ENCODE results near the gene BCL2A1.

BCL2A1 gene

DNA sequence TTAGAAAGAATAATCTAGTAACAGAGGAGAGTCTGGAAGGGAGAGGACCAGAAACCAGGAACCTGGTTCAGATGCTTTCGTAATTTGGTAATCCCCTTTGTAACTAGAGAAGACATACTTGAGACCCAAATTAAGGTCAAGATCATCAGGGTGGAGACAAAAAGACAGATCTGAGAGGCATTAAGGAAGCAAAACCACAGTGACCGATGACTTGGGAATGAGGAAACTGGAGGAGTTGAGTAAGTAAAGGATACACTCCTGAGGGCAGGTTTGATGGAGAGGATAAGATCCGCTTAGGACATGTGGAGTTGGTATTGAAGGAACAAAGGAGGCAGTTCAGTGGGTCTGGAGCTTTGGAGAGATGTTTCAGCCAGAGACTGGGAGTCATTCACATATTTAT is 23.6 kb upstream of the BCL2A1 start:
- no peak overlapping the region for H3K4me3 ChIP-seq (ENCODE audit: low read depth, low read length)
- no peak for TF ChIP-seq CTCF (IDR thresholded peaks at IDR 0.05; ENCODE audit: low read depth, low read length)

- TF ChIP-seq CTCF (IDR thresholded peaks at IDR 0.05; ENCODE audit: low read depth, low read length), result no peak
Observed at GRCh38 chr15:79991826-79992225, 20.8 kb upstream of the BCL2A1 start.

DNA sequence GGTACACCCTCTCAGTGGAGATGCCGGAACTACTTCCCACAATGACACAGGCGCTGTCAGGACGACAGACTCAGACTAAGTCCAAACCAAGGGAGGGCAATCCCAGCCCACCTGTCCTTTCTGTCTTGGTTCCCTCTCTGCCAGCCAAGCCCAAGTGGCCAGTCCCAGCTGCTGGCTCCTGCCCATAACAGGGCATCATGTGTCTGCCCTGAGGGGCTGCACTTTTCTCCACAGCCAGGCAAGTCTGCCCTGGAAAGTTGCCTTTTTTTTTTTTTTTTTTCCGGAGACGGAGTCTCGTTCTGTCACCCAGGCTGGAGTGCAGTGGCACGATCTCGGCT is 20.0 kb upstream of the BCL2A1 start:
- no peak overlapping the region for H3K4me3 ChIP-seq (ENCODE audit: low read depth, low read length)
- no peak for TF ChIP-seq CTCF (IDR thresholded peaks at IDR 0.05; ENCODE audit: low read depth, low read length)

More at GRCh38 chr15:79991826-79992225, 20.8 kb upstream of the BCL2A1 start:
- no peak overlapping the region for H3K4me3 ChIP-seq (ENCODE audit: low read depth, low read length)

DNA sequence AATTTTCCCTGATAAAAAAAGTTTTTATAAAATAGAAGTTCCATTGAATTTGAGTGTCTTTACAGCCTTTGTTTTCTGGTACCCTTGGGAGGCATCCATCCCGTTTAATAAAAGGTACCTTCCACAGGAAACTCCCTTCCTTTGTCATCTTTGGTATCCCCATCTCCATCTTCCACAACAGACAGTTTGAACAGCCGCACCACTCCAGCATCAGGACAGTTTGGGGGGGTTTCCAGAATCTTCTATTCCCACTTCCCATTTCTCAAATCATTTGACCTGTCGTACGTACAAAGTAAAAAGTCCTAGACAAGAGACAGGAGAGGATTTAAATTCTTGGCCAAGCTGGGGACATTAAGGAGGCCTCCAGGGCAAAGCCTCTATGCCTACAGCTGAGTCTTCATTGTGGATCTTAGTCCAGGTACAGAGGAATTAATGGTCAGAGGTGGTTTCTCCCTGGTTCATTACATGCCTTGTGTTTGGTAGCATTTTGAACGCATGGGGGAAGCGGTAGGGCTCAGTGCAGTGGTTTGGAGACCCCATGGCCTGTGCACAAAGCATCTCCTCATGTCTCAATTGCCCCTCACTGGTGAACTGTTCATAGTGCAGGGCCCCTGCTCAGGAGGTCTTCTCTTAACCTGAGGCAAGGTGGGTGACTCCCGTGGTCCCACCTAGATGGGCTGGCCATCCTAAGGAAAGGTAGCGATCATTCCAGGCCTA is 19.4 kb upstream of the BCL2A1 start:
- no peak overlapping the region for H3K4me3 ChIP-seq (ENCODE audit: low read depth, low read length)
- TF ChIP-seq CTCF (IDR thresholded peaks at IDR 0.05; ENCODE audit: low read depth, low read length), result no peak

DNA sequence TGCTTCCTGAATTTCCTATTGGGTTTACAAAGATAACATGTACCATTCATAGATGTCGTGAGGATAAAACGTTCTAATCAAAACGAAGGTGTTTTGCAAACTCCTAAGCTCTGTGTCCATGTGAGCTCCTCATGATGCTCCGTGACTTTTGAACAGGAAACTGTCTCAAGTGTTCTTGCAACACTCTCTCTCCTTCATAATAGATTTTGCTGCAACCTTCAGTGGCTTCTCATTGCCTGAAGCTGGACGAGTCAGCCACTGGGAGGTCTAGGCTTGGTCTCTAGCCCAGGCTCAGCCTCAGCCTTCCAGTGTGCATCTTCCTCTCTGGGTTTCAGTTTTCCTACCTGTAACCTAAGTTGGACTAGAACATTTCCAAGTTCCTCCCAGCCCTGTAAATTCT is 18.7 kb upstream of the BCL2A1 start:
- TF ChIP-seq CTCF (IDR thresholded peaks at IDR 0.05; ENCODE audit: low read depth, low read length), result no peak

DNA sequence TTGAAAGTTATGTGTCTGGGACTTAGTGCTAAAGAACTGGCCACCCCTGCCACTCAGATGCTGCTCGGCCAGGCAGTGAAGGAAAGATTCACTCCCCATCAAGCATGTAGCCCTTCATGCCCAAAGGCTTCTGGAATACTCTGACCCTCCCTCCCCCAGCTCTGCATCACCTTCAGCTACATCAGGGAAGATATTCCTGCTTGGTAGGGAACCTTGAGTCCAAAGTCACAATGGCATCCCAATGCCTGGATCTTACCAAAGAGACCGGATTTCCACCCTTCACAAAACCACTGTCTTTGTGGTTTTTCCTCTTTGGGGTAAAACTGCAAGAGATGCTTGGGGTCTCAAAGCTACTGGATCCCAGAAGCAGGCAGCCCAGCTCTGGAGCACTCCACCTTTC is 18.2 kb upstream of the BCL2A1 start:
- TF ChIP-seq CTCF (IDR thresholded peaks at IDR 0.05; ENCODE audit: low read depth, low read length), result no peak
- H3K4me3 ChIP-seq (ENCODE audit: low read depth, low read length), result no peak overlapping the region

More for the DNA sequence above, 18.7 kb upstream of the BCL2A1 start:
- no peak overlapping the region for H3K4me3 ChIP-seq (ENCODE audit: low read depth, low read length)

- TF ChIP-seq CTCF (IDR thresholded peaks at IDR 0.05; ENCODE audit: low read depth, low read length), result no peak
- H3K4me3 ChIP-seq (ENCODE audit: low read depth, low read length), result no peak overlapping the region
Observed at GRCh38 chr15:79988448-79989117, 17.6 kb upstream of the BCL2A1 start.
